DOHH2 (cell line): ENCODE data around the gene SMG6.

Experiments
- H3F3A ChIP-seq: fragments of 200-600 bp; sonication (generic), shearing (Covaris generic); 2 replicates; pipeline ENCODE4 v1.6.0; 2016; ENCODE audit warnings: antibody characterized with exemption, mild to moderate bottlenecking; ENCODE audit not compliant: control insufficient read depth, insufficient read depth
- H3K27ac ChIP-seq: fragments of 200-600 bp; sonication (generic); 2 replicates; pipeline ENCODE4 v1.5.1; 2014; ENCODE audit warnings: low read depth, mild to moderate bottlenecking, low read length, moderate library complexity
- H3K27me3 ChIP-seq: fragments of 200-600 bp; sonication (generic); 2 replicates; pipeline ENCODE4 v1.6.1; 2014; ENCODE audit warnings: mild to moderate bottlenecking, low read length, mixed read lengths; ENCODE audit not compliant: control insufficient read depth
- H3K36me3 ChIP-seq: fragments of 200-600 bp; sonication (generic); 2 replicates; pipeline ENCODE4 v1.6.1; 2014; ENCODE audit warnings: mild to moderate bottlenecking, low read length, moderate library complexity, mixed read lengths; ENCODE audit not compliant: control insufficient read depth
- H3K4me1 ChIP-seq: fragments of 200-600 bp; sonication (generic); 2 replicates; pipeline ENCODE4 v1.6.1; 2014; ENCODE audit warnings: mild to moderate bottlenecking, low read length, mixed read lengths; ENCODE audit not compliant: control insufficient read depth
- H3K4me2 ChIP-seq: fragments of 200-600 bp; sonication (generic); 2 replicates; pipeline ENCODE4 v1.6.0; 2014; ENCODE audit warnings: mild to moderate bottlenecking, low read length, moderate library complexity
- H3K4me3 ChIP-seq: fragments of 200-600 bp; sonication (generic); 2 replicates; pipeline ENCODE4 v1.5.1; 2014; ENCODE audit warnings: mild to moderate bottlenecking, low read length, mixed read lengths
- H3K79me2 ChIP-seq: fragments of 200-600 bp; sonication (generic); 2 replicates; pipeline ENCODE4 v1.6.1; 2014; ENCODE audit warnings: mild to moderate bottlenecking, low read length, mixed read lengths; ENCODE audit not compliant: control insufficient read depth
- H3K9me2 ChIP-seq: fragments of 200-600 bp; sonication (generic); replicated peaks from 2 replicates; pipeline ENCODE4 v1.6.1; 2014; ENCODE audit warnings: mild to moderate bottlenecking, low read length, mixed read lengths; ENCODE audit not compliant: control insufficient read depth
- H3K9me3 ChIP-seq: fragments of 200-600 bp; sonication (generic); 2 replicates; pipeline ENCODE4 v1.6.1; 2014; ENCODE audit warnings: antibody characterized with exemption, low read length, mixed read lengths; ENCODE audit not compliant: control insufficient read depth, insufficient read depth
- H4K20me1 ChIP-seq: fragments of 200-600 bp; sonication (generic); 2 replicates; pipeline ENCODE4 v1.6.0; 2014; ENCODE audit warnings: low read depth, mild to moderate bottlenecking, antibody characterized with exemption, low read length, moderate library complexity; ENCODE audit not compliant: control insufficient read depth, insufficient read depth
- EZH2phosphoT487 ChIP-seq: fragments of 200-600 bp; sonication (generic); IDR thresholded peaks from 2 replicates; pipeline ENCODE4 v1.6.1; 2017; ENCODE audit warnings: borderline replicate concordance, mild to moderate bottlenecking, antibody characterized with exemption, low read length, moderate library complexity, mixed read lengths
- TF ChIP-seq, protein P1 (sequence below): fragments of 200-600 bp; sonication (generic); IDR thresholded peaks from one replicate; pipeline ENCODE4 v1.5.1; 2014; ENCODE audit warnings: antibody characterized with exemption, mild to moderate bottlenecking, low read depth, low read length; ENCODE audit not compliant: poor library complexity, severe bottlenecking

Gene SMG6

DNA sequence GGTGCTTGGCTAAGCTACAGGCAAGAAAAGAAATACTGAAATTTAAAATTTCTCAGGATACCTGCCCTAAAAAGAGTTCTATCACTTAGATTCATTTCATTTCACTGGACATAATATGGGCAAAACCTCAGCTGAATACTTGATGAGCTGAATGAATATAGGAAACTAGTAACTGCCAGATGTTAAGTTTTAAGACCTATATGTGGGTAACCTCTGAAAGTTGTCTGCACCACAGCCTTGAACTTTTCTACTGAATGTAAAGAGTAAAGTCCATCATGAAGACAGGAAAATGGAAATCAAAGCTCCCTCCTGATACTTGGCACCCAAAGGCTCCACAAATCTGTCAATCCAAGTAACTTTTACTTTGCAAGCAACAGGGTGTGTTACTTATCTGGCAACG, 197.9 kb downstream of the SMG6 start:
- no peaks in the 10 kb centered on the region for H3F3A ChIP-seq
- H3K9me3 ChIP-seq, result no peaks in the 10 kb centered on the region
- TF ChIP-seq, protein P1, sequence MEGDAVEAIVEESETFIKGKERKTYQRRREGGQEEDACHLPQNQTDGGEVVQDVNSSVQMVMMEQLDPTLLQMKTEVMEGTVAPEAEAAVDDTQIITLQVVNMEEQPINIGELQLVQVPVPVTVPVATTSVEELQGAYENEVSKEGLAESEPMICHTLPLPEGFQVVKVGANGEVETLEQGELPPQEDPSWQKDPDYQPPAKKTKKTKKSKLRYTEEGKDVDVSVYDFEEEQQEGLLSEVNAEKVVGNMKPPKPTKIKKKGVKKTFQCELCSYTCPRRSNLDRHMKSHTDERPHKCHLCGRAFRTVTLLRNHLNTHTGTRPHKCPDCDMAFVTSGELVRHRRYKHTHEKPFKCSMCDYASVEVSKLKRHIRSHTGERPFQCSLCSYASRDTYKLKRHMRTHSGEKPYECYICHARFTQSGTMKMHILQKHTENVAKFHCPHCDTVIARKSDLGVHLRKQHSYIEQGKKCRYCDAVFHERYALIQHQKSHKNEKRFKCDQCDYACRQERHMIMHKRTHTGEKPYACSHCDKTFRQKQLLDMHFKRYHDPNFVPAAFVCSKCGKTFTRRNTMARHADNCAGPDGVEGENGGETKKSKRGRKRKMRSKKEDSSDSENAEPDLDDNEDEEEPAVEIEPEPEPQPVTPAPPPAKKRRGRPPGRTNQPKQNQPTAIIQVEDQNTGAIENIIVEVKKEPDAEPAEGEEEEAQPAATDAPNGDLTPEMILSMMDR, result no peak
- TF ChIP-seq EZH2phosphoT487, result no peak
- H4K20me1 ChIP-seq, result no peaks in the 10 kb centered on the region
- no peaks in the 10 kb centered on the region for H3K36me3 ChIP-seq
- H3K4me2 ChIP-seq, result no peak overlapping the region
- no peak overlapping the region for H3K4me3 ChIP-seq
- H3K27me3 ChIP-seq, result no peaks in the 10 kb centered on the region
- H3K79me2 ChIP-seq, result no peaks in the 10 kb centered on the region
- peaks cover 17% of the 10 kb centered on the region for H3K4me1 ChIP-seq
- H3K27ac ChIP-seq, result no peak overlapping the region
- no peaks in the 10 kb centered on the region for H3K9me2 ChIP-seq

DNA sequence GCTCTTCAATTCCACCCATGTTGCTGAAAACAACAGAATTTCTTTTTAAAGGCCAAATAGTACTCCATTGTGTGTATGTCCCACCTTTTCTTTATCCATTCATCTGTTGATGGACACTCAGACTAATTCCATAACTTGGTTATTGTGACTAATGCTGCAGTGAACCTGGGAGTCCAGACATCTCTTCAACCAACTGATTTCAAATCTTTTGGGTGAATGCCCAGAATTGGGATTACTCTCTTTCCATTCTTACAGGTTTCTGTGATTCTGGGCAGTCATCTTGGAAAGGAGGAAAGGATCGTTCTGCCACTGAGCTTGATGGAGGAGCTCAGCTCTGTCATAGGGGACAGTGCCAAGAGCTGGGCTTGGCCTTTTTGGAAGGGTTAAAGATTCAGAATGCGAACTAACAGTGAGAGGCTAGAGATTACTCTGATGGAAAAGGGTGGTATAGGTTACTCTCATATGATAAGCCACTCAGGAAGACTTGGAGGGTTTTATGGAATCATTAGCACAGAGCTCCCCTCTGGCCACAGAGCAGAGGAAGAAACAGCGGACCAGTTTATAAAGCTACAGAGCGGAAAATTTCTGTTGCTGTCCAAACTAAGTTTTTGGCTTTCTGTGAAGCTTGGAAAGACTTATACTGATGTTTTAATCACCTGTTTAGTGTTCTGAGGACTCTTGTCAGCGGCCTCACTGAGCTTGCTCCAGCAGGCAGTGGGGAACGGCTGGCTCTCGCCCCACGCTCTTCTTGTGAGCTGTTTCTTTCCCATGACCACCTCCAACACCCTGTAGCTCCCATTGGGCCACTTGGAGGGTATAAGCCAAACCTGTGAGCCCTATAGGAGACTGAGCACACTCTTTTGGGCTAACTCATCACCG, 200.4 kb downstream of the SMG6 start:
- Histone ChIP-seq H3F3A (no peaks in the 10 kb centered on the region), H3K27me3 (no peaks in the 10 kb centered on the region), H3K36me3 (no peaks in the 10 kb centered on the region), H4K20me1 (no peaks in the 10 kb centered on the region), H3K4me3 (no peak overlapping the region), H3K9me2 (no peaks in the 10 kb centered on the region), H3K4me2 (no peak overlapping the region), H3K79me2 (no peaks in the 10 kb centered on the region), H3K27ac (no peak overlapping the region), H3K9me3 (no peaks in the 10 kb centered on the region), H3K4me1 (peaks cover 8% of the 10 kb centered on the region)
- TF ChIP-seq EZH2phosphoT487, result no peak
- TF ChIP-seq, protein P1, result no peak

DNA sequence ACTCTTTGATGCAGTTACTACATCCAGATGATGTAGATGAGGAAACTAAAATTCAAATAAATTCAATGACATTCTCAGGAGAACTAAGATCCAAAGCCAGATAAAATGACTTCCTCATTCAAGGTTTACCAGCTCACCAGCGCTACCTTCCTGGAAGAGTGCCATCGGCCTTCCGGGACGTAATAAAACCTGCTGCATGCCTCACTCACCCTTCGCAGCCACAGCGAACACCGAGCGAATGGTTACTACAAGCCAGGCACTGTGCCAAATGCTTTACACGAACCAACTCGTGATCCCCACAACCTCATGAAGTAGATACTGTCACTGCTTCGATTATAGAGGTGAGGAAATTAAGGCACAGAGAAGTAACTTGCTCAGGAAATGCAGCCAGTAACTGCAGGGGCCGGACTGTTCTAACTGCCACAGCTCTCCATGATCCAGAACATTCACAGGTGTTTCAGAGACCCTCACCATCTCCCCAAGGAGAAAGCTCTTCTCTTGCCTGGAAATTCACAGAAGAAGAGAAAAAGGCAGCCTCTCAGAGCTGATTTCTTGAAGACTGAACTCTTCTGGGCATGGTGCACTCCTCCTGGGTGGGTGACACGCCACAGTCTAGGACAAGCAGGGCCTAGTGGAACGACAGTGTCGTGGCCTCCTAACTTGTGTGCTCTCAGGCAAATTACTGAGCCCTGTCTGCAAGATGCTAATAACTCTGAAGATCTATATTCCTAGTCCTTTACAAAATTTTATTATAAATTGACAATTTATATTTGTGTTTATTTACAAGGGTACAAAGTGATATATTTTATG, 201.9 kb downstream of the SMG6 start:
- no peaks in the 10 kb centered on the region for H3K27me3 ChIP-seq
- no peaks in the 10 kb centered on the region for H3K9me3 ChIP-seq
- H3K9me2 ChIP-seq, result no peaks in the 10 kb centered on the region
- H3K79me2 ChIP-seq, result no peaks in the 10 kb centered on the region
- H3K36me3 ChIP-seq, result no peaks in the 10 kb centered on the region
- H3K27ac ChIP-seq, result no peak overlapping the region
- H3K4me1 ChIP-seq, result no peaks in the 10 kb centered on the region
- no peak for TF ChIP-seq EZH2phosphoT487
- TF ChIP-seq, protein P1, result no peak
- H3F3A ChIP-seq, result no peaks in the 10 kb centered on the region
- no peak overlapping the region for H3K4me2 ChIP-seq
- H3K4me3 ChIP-seq, result no peak overlapping the region
- no peaks in the 10 kb centered on the region for H4K20me1 ChIP-seq
